Stimulated activated CD4-positive, alpha-beta T cell treated with anti-CD3 and anti-CD28 coated beads, Interleukin-2, amount 100 ng/mL, for 4 hours (primary cell): ENCODE data around the gene GGTLC3.
"Not testable (repeated sequence)": the region's sequence is repeated elsewhere in the genome, so short reads cannot be mapped to it uniquely, and the experiment has no call there.

ENCODE experiments used
- DNase-seq: peaks from one replicate; pipeline ENCODE4 v3.0.0-alpha.2; 2020; ENCODE audit warnings: low read depth

Gene GGTLC3

DNA sequence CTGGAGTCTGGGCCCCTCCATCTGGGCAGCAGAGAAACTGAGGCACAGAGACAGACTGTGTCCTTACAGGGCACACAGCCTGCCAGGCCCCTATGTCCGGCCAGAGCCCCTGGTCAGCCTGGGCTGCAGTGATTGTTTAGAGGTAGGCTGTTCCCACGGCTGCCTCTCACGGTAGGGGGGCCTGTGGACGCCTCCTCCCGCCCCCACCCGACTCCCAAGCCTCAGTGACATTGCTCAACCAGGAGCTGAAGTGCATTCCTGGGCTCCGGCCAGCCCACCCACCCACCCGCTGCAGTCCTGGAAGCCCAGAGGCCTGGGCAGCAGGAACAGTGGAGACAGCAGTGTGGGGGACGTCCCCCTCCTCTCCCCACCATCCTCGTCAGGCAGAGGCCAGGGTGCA, 4.5 kb downstream of the GGTLC3 start:
- DNase-seq: not testable (repeated sequence)

- DNase-seq: not testable (repeated sequence)
Observed at GRCh38 chr22:18512378-18512777, 5.6 kb downstream of the GGTLC3 start.

DNA sequence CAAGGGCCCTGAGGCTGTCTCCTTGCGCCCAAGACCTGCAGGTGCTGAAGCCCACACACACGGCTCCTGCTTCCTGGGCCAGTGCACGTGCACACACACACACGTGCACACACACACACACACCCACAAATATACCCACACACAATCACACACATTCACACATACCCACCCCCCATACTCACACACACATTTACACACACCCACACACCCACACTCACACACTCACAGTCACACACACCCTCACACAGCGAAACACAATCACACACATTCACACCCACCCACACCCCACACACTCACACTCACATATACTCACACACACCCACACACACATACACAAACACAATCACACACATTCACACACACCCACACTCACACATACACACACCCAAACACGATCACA, 6.6 kb downstream of the GGTLC3 start:
- not testable (repeated sequence) for DNase-seq

DNA sequence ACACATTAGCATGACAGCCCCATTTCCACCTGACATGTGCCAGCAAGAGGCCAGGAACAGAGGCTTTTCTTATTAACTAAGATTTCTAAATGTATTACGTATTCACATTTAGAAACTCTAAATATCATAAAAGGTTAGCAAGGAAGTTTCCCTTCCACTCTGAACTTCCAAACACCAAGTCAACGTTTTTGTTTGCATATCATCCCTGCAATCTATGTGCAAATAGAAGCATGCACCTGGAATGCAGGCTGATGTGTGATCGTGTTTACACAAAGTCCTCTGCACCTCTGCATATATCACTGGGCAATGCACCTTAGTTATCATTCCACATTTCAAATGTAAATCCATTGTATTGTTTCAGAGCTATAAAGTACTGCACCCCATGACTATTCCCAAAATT, 21.7 kb downstream of the GGTLC3 start:
- not testable (repeated sequence) for DNase-seq
